Progenitor cell of endocrine pancreas (in vitro differentiated cells): ENCODE measurements around the gene NR2F1. TPM values are rescaled to one million over a fixed set of nuclear protein-coding genes. Genes with fewer than 3 reads are reported as not detected.

Source experiments
- DNase-seq: peaks from one replicate; pipeline ENCODE4 v3.0.0; 2021; ENCODE audit warnings: low spot score; ENCODE audit not compliant: unreplicated experiment
- H3K27ac Mint-ChIP-seq: 2 replicates; pipeline ENCODE4 v1.8.0; 2021; ENCODE audit warnings: mild to moderate bottlenecking, moderate library complexity, mixed read lengths
- H3K27me3 Mint-ChIP-seq: 2 replicates; pipeline ENCODE4 v1.8.0; 2021; ENCODE audit warnings: mixed read lengths
- H3K36me3 Mint-ChIP-seq: 2 replicates; pipeline ENCODE4 v1.8.0; 2022; ENCODE audit warnings: mixed read lengths; ENCODE audit not compliant: insufficient read depth
- H3K4me1 Mint-ChIP-seq: 2 replicates; pipeline ENCODE4 v1.8.0; 2021; ENCODE audit warnings: low read depth, mixed read lengths
- H3K4me3 Mint-ChIP-seq: 2 replicates; pipeline ENCODE4 v1.8.0; 2021; ENCODE audit warnings: low read depth, mild to moderate bottlenecking, moderate library complexity, mixed read lengths
- H3K9me3 Mint-ChIP-seq: 2 replicates; pipeline ENCODE4 v1.8.0; 2021; ENCODE audit warnings: low read depth, mixed read lengths
- CTCF ChIP-seq: fragments of 200-600 bp; sonication (generic); IDR thresholded peaks from one replicate; pipeline ENCODE4 v1.5.0; 2021; ENCODE audit warnings: antibody characterized with exemption, mild to moderate bottlenecking; ENCODE audit not compliant: unreplicated experiment
- total RNA-seq: library from RNA; stranded (reverse); gene quantifications from 2 replicates; pipeline ENCODE4 v1.2.1, GENCODE V29; 2021

NR2F1 gene
- total RNA-seq, 1 donor from 2014 or later: 34.8 TPM

DNA sequence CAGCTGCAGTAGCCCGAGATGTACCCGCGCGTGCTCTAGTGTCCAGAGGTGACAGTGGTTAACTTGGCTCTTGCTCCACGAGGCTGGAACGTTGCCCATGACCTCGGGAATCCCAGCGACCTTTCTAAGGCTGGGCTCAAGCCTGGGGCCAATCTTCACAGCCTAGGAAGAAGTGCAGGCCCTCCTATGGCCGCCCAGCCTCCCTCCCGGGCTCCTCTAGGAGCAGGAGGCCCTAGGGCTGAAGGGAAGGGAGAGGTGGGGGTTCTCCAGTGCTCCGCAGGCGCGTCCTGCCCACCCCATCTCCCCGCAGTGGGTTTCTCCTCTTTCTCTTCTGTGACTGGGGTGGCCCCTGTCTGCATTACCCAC, 13.3 kb downstream of the NR2F1 start:
- Mint-ChIP-seq H3K4me1 (no peaks in the 10 kb centered on the region), H3K36me3 (peaks cover 21% of the 10 kb centered on the region), H3K27me3 (peaks cover 62% of the 10 kb centered on the region), H3K27ac (no peak overlapping the region), H3K9me3 (no peaks in the 10 kb centered on the region), H3K4me3 (no peak overlapping the region)
- DNase-seq: no peak
- no peak for TF ChIP-seq CTCF

DNA sequence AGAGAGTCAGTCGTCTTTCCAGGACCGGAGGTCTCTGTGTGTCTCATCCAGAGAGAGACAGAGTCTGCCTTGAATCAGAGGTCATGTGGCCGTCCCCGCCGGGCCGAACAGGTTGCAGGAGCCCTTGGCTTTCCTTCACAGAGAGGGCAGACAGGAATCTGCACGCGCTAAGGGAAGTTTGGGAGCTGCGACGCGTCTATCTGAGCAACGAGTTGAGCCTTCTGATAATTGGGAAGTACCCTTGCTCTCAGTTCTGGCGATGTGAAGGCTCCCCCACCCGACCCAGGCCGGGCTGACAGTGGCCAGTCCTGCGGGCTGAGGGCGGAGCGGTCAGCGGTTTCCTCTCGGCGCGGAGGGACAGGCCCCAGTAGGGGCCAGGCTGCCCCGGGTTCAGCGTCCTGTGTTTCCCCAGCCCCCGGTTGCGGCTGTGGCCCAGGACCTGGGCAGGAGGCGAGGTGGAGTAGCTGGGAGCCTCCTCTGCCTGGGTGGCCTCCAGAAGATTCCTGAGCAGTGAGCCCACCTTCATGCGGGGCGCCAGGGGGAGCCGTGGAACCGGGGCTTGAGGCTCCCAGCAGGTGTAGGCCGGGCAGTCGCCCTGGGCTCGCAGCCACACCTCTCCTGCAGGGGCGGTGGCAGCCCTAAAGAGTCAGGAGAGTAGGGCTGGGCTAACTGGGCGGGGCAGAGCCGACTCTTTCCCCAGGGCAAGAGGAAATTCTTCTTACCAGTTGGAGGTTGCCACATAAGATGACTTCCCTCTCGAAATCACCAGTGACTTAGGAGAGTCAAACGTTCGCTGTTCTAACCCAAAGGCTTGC, 13.9 kb downstream of the NR2F1 start:
- Mint-ChIP-seq H3K27me3 (peaks cover 56% of the 10 kb centered on the region), H3K4me3 (no peak overlapping the region), H3K27ac (no peak overlapping the region), H3K36me3 (peaks cover 21% of the 10 kb centered on the region), H3K4me1 (no peaks in the 10 kb centered on the region), H3K9me3 (no peaks in the 10 kb centered on the region)
- TF ChIP-seq CTCF: peak; percentile 41
- DNase-seq: no peak

GRCh38 chr5:93598091-93599000, 15.3 kb downstream of the NR2F1 start:
- Mint-ChIP-seq H3K4me3 (no peak overlapping the region), H3K36me3 (peaks cover 15% of the 10 kb centered on the region), H3K27me3 (peaks cover 43% of the 10 kb centered on the region), H3K9me3 (no peaks in the 10 kb centered on the region), H3K27ac (no peak overlapping the region), H3K4me1 (peaks cover 5% of the 10 kb centered on the region)
- DNase-seq: no peak
- TF ChIP-seq CTCF: no peak

DNA sequence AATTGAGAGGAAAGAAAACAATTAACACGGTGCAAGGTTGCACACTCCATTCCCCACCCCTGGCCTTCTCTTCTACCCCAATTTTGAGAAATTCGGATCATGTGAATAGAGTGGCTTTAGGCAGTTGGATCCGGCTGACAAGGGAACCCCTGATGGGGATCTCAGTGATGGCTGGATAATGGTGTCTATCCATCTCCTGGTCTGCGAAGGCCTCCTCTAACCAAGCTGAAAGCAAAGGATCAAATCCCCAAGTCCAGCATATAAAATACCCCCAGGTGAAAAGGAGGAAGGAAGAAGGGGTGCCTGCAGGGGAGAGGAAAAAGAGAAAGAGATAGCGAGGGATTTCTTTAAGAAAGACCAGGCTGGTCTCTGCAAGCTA, 16.0 kb downstream of the NR2F1 start:
- no peak overlapping the region for H3K27ac Mint-ChIP-seq
- no peak overlapping the region for H3K4me3 Mint-ChIP-seq
- H3K9me3 Mint-ChIP-seq: no peaks in the 10 kb centered on the region
- peaks cover 36% of the 10 kb centered on the region for H3K27me3 Mint-ChIP-seq
- no peak for DNase-seq
- TF ChIP-seq CTCF: no peak
- H3K36me3 Mint-ChIP-seq: peaks cover 8% of the 10 kb centered on the region
- H3K4me1 Mint-ChIP-seq: peaks cover 5% of the 10 kb centered on the region

DNA sequence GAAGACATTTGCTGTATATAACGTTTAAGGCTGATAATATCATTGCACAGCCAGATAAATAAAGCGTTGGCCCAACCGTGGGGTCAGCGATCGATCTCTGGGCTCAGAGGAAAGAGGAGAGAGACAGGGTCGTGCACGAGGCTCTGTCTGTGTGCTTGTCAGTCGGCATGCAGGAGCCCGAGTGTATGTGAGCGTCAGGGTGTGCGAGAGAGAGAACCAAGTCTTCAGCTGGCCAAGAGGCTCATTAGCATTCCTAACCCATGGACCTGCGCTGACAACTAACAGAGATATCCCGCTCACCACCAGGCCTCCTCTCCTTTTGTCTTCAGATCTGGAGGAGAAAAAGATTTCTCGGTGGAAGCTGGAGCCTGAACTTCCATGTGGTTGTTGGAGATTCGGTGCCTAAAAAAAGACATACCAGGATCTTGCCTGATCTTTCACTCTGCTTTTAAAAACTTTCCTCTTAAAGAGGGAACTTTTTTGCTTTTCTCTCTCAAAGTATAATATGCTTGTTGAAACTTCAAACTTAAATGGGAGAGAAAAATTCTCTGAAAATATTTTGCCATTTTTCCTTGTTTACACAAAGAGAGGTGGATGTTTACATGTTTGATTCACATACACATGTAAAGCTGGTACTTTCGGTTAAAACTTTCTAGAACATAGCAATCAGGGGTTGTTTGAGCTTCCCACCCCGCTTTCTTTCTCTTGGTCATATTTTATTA, 16.5 kb downstream of the NR2F1 start:
- Mint-ChIP-seq H3K9me3 (no peaks in the 10 kb centered on the region), H3K27ac (no peak overlapping the region), H3K27me3 (peaks cover 33% of the 10 kb centered on the region), H3K4me3 (no peak overlapping the region), H3K36me3 (peaks cover 4% of the 10 kb centered on the region), H3K4me1 (peaks cover 5% of the 10 kb centered on the region)
- no peak for TF ChIP-seq CTCF
- DNase-seq: no peak
